Measurements from ENCODE around the gene C6orf89.

DNA sequence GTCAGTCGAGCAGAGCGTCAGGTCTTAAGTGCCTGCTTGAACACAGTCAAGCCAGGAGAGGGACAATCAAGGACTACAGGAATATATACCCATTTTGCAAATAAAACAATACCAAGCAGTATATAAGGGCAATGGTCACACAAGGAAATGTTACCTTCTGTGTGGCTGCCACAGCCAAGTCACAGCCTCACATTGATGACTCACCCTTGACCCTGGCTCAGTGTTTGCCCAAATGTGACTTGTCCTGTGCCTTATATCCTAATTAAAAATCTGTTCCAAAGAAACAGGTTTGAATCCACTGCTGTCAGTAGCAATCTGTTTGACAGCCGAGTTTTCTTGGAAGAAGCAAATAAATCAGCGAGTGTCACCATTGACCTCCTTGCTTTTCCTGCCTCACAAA lies 34.3 kb downstream of the C6orf89 start:
- no peak for TF ChIP-seq NR3C1 (IDR thresholded peaks at IDR 0.05)
- TF ChIP-seq, protein P1, sequence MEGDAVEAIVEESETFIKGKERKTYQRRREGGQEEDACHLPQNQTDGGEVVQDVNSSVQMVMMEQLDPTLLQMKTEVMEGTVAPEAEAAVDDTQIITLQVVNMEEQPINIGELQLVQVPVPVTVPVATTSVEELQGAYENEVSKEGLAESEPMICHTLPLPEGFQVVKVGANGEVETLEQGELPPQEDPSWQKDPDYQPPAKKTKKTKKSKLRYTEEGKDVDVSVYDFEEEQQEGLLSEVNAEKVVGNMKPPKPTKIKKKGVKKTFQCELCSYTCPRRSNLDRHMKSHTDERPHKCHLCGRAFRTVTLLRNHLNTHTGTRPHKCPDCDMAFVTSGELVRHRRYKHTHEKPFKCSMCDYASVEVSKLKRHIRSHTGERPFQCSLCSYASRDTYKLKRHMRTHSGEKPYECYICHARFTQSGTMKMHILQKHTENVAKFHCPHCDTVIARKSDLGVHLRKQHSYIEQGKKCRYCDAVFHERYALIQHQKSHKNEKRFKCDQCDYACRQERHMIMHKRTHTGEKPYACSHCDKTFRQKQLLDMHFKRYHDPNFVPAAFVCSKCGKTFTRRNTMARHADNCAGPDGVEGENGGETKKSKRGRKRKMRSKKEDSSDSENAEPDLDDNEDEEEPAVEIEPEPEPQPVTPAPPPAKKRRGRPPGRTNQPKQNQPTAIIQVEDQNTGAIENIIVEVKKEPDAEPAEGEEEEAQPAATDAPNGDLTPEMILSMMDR (IDR thresholded peaks at IDR 0.05) = no peak
- TF ChIP-seq MAFK (IDR thresholded peaks at IDR 0.05; ENCODE audit: partially characterized antibody) = no peak
- TF ChIP-seq, protein P2, sequence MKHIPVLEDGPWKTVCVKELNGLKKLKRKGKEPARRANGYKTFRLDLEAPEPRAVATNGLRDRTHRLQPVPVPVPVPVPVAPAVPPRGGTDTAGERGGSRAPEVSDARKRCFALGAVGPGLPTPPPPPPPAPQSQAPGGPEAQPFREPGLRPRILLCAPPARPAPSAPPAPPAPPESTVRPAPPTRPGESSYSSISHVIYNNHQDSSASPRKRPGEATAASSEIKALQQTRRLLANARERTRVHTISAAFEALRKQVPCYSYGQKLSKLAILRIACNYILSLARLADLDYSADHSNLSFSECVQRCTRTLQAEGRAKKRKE (CRISPR knock-in tag; IDR thresholded peaks at IDR 0.05; ENCODE audit: low read depth) = no peak
- TF ChIP-seq POLR2A (IDR thresholded peaks at IDR 0.05; ENCODE audit: low read length) = no peak
- TF ChIP-seq RAD21 (conservative IDR thresholded peaks at IDR 0.05 in 1 of 2, IDR thresholded peaks at IDR 0.05 in 1 of 2) = no peak
